Right atrium auricular region (tissue), 2 donors: ENCODE data around the gene IRF8. TPM values are rescaled to one million over a fixed set of nuclear protein-coding genes. Genes with fewer than 3 reads are reported as not detected.

Experiments
- DNase-seq: peaks from one replicate; pipeline ENCODE4 v3.0.0-alpha.2; 2019; ENCODE audit warnings: low spot score
- H3K27ac ChIP-seq, 2 donors: fragments of 200-600 bp; sonication (generic); 1 replicate in 1 of 2; 2 replicates in 1 of 2; pipeline ENCODE4 v1.5.1; 2016 to 2019
- H3K27me3 ChIP-seq, 2 donors: fragments of 200-600 bp; sonication (generic); one replicate each; pipeline versions ENCODE4 v1.5.1 to v1.6.0; 2017 to 2019
- H3K36me3 ChIP-seq: fragments of 200-600 bp; sonication (generic); one replicate; pipeline ENCODE4 v1.5.1; 2016
- H3K4me1 ChIP-seq, 2 donors: fragments of 200-600 bp; sonication (generic); one replicate each; pipeline versions ENCODE4 v1.5.1 to v1.6.0; 2017 to 2019
- H3K4me3 ChIP-seq, 2 donors: fragments of 200-600 bp; sonication (generic); 1 replicate in 1 of 2; 2 replicates in 1 of 2; pipeline ENCODE4 v1.5.1; 2017 to 2019; ENCODE audit warnings: mild to moderate bottlenecking in 1 of 2, moderate library complexity in 1 of 2
- H3K9me3 ChIP-seq, 2 donors: fragments of 200-600 bp; sonication (generic); one replicate each; pipeline ENCODE4 v1.5.1; 2019
- CTCF ChIP-seq, 2 donors: fragments of 200-600 bp; sonication (generic); IDR thresholded peaks; one replicate each; pipeline ENCODE4 v1.5.1; 2019; ENCODE audit warnings: antibody characterized with exemption in 2 of 2
- total RNA-seq, 2 donors: library from RNA; depleted of rRNA; stranded (reverse); fragments of >200 nt; gene quantifications; one replicate each; pipeline ENCODE4 v1.1.0, GENCODE V29; 2016

IRF8 gene
- total RNA-seq, 2 donors from 2014 or later = 2.2 to 10.6 TPM

GRCh38 chr16:85911251-85911930 lies 12.4 kb downstream of the IRF8 start:
- Histone ChIP-seq H3K27me3 (no peaks in the 10 kb centered on the region), H3K4me1 (peaks cover 0 to 19% of the 10 kb centered on the region in 2 donors), H3K9me3 (no peaks in the 10 kb centered on the region), H3K27ac (no peak overlapping the region), H3K36me3 (no peaks in the 10 kb centered on the region), H3K4me3 (no peak overlapping the region)
- DNase-seq = no peak
- TF ChIP-seq CTCF (IDR thresholded peaks at IDR 0.05) = no peak

- no peak for TF ChIP-seq CTCF (IDR thresholded peaks at IDR 0.05)
- H3K9me3 ChIP-seq = no peaks in the 10 kb centered on the region
- H3K36me3 ChIP-seq = no peaks in the 10 kb centered on the region
- H3K4me1 ChIP-seq = peaks cover 0 to 26% of the 10 kb centered on the region in 2 donors
- DNase-seq = no peak
- H3K27ac ChIP-seq = no peak overlapping the region
- no peaks in the 10 kb centered on the region for H3K27me3 ChIP-seq
- H3K4me3 ChIP-seq = no peak overlapping the region
Measured at GRCh38 chr16:85912211-85912974, 13.4 kb downstream of the IRF8 start.

DNA sequence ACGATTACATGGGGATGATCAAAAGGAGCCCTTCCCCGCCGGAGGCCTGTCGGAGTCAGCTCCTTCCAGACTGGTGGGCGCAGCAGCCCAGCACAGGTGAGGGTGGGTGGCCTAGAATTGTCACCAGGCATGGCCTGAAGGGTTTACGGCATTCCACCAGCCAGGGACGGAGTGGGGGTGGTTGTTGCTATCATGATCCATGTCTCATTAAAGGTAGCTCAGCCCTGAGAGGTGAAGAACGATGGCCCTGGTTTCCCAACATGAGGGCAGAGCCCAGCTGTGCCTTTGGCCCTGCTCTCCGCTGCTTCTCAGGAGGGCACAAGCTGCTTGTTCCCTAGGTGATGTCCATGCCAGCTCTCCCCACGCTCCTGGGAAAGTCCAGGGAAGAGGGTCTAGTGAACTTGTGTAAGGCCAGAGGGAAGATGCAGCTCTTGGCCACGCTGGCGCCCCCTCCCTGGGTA lies 14.2 kb downstream of the IRF8 start:
- Histone ChIP-seq H3K9me3 (no peaks in the 10 kb centered on the region), H3K27ac (no peak overlapping the region), H3K4me3 (no peak overlapping the region), H3K36me3 (no peaks in the 10 kb centered on the region), H3K4me1 (peaks cover 0 to 26% of the 10 kb centered on the region in 2 donors), H3K27me3 (no peaks in the 10 kb centered on the region)
- DNase-seq = no peak
- no peak for TF ChIP-seq CTCF (IDR thresholded peaks at IDR 0.05)

DNA sequence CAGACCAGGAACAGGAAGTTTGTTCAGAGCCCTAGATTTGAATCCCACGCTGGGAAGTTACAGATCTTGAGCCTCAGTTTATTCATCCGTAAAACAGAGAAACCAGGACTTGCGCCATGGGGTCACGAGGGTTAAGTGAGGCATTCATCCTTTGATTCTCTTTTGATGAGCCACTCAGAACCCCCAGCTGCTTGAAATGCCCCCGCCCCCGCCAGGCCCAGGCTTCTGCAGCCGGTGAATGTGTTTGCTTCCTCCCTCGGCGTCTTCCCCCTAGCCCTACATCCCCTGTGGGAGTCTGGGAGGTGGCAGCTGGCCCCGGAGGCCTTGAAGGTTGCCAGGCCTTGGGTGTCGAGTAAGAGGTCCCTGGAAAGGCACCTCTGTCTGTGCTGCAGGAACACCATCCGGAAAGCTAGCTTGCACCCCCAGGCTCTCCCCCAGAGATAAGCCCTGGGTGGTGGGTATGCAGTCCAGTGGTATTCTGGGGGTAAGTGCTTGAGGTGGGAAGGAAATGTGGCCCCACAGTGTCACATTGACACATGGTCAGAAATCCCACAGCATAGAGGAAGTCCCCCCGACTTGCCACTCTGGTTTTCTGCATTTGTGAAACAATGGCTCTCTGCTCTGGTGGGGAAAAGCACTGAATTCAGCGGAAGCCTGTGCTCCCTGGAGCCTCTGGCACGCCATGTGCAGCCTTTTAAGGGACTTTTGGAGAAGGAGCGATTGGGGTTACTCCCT lies 14.9 kb downstream of the IRF8 start:
- H3K27ac ChIP-seq = no peak overlapping the region
- peaks cover 0 to 26% of the 10 kb centered on the region in 2 donors for H3K4me1 ChIP-seq
- no peaks in the 10 kb centered on the region for H3K36me3 ChIP-seq

GRCh38 chr16:85914423-85914794 lies 15.4 kb downstream of the IRF8 start:
- Histone ChIP-seq H3K27ac (no peak overlapping the region), H3K9me3 (no peaks in the 10 kb centered on the region), H3K27me3 (no peaks in the 10 kb centered on the region), H3K4me3 (no peak overlapping the region), H3K4me1 (peaks cover 0 to 26% of the 10 kb centered on the region in 2 donors), H3K36me3 (no peaks in the 10 kb centered on the region)
- no peak for TF ChIP-seq CTCF (IDR thresholded peaks at IDR 0.05)
- DNase-seq = no peak

More for the DNA sequence above, 14.9 kb downstream of the IRF8 start:
- TF ChIP-seq CTCF (IDR thresholded peaks at IDR 0.05) = no peak
- Histone ChIP-seq H3K9me3 (no peaks in the 10 kb centered on the region), H3K27me3 (no peaks in the 10 kb centered on the region), H3K4me3 (no peak overlapping the region)
- no peak for DNase-seq
